Measurements from ENCODE around the gene KCNG2. TPM values are rescaled to one million over a fixed set of nuclear protein-coding genes. Genes with fewer than 3 reads are reported as not detected.

Gene KCNG2
- total RNA-seq, 1 donor from 2014 or later, result not detected

DNA sequence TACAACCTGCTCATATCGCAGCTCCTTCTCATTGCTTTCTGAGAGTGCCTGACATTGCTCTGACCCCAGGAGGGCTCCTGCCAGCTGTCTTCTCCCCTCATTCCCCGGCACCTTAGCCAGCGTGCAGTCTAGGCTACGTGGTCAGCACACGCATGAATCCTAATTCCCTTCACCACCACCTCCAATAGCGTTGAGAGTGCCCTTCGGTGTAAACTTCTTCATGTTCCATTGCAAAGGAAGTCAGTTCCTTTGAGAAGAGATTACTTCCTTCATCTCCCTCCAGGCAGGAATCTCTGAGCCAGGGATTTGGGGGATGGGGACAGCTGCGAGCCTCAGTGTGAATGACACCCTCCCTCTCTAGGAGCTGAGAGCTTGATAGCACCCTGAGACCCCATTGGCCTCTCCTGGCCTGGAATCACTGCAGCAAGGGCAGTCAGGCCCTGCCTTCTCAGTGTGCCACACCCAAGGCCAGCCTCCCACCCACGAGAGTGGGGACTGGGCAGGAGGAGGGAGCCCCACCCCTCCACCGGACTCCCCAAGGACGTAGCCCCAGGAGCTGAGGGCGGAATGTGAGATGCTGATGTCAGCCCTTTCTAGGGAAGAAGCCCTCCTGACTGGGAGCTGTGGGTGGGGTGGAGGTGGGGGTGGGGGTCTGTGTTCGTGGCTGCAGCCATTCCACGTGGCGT, 100.3 kb downstream of the KCNG2 start:
- Histone ChIP-seq H3K36me3 (no peaks in the 10 kb centered on the region), H2AFZ (replicated peaks) (no peak overlapping the region), H3K27me3 (no peaks in the 10 kb centered on the region), H4K20me1 (ENCODE audit: low read depth) (no peaks in the 10 kb centered on the region), H3K4me2 (no peak overlapping the region), H3K79me2 (ENCODE audit: low read depth) (no peaks in the 10 kb centered on the region), H3K4me3 (no peak overlapping the region), H3K9me3 (ENCODE audit: low read depth) (peaks cover 16% of the 10 kb centered on the region), H3F3A (ENCODE audit: low read depth) (no peaks in the 10 kb centered on the region), H3K9ac (no peak overlapping the region), H3K4me1 (no peaks in the 10 kb centered on the region), H3K27ac (no peak overlapping the region)
- Mint-ChIP-seq H3K27me3 (ENCODE audit: insufficient read depth, low read depth) (peaks cover 11% of the 10 kb centered on the region), H3K4me3 (no peak overlapping the region), H3K36me3 (peaks cover 18% of the 10 kb centered on the region), H3K9me3 (peaks cover 63% of the 10 kb centered on the region), H3K27ac (no peak overlapping the region), H3K4me1 (no peaks in the 10 kb centered on the region)
- DNase-seq (ENCODE audit: low spot score), result no peak
- TF ChIP-seq, protein P1, sequence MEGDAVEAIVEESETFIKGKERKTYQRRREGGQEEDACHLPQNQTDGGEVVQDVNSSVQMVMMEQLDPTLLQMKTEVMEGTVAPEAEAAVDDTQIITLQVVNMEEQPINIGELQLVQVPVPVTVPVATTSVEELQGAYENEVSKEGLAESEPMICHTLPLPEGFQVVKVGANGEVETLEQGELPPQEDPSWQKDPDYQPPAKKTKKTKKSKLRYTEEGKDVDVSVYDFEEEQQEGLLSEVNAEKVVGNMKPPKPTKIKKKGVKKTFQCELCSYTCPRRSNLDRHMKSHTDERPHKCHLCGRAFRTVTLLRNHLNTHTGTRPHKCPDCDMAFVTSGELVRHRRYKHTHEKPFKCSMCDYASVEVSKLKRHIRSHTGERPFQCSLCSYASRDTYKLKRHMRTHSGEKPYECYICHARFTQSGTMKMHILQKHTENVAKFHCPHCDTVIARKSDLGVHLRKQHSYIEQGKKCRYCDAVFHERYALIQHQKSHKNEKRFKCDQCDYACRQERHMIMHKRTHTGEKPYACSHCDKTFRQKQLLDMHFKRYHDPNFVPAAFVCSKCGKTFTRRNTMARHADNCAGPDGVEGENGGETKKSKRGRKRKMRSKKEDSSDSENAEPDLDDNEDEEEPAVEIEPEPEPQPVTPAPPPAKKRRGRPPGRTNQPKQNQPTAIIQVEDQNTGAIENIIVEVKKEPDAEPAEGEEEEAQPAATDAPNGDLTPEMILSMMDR (IDR thresholded peaks at IDR 0.05), result no peak
- TF ChIP-seq EZH2phosphoT487 (IDR thresholded peaks at IDR 0.05) (no peak), EZH2 (IDR thresholded peaks at IDR 0.05) (no peak)

DNA sequence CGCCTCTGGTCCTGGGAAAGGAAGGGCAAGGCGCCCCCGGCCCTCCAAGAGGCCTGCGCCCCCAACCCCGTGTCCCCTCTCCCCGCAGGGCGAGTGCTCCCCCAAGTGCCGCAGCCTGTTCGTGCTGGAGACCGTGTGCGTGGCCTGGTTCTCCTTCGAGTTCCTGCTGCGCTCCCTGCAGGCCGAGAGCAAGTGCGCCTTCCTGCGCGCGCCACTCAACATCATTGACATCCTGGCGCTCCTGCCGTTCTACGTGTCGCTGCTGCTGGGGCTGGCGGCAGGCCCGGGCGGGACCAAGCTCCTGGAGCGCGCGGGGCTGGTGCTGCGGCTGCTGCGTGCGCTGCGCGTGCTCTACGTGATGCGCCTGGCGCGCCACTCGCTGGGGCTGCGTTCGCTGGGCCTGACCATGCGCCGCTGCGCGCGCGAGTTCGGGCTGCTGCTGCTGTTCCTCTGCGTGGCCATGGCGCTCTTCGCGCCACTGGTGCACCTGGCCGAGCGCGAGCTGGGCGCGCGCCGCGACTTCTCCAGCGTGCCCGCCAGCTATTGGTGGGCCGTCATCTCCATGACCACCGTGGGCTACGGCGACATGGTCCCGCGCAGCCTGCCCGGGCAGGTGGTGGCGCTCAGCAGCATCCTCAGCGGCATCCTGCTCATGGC, 101.3 kb downstream of the KCNG2 start:
- Mint-ChIP-seq H3K4me1 (no peaks in the 10 kb centered on the region), H3K36me3 (peaks cover 20% of the 10 kb centered on the region), H3K9me3 (peaks cover 57% of the 10 kb centered on the region), H3K27me3 (ENCODE audit: insufficient read depth, low read depth) (peaks cover 11% of the 10 kb centered on the region), H3K27ac (no peak overlapping the region), H3K4me3 (no peak overlapping the region)
- Histone ChIP-seq H3K4me3 (no peak overlapping the region), H3K36me3 (no peaks in the 10 kb centered on the region), H3K4me2 (no peak overlapping the region), H3K9ac (no peak overlapping the region), H3K79me2 (ENCODE audit: low read depth) (no peaks in the 10 kb centered on the region), H3K27me3 (no peaks in the 10 kb centered on the region), H2AFZ (replicated peaks) (no peak overlapping the region), H3F3A (ENCODE audit: low read depth) (no peaks in the 10 kb centered on the region), H3K9me3 (ENCODE audit: low read depth) (peaks cover 16% of the 10 kb centered on the region), H3K27ac (no peak overlapping the region), H4K20me1 (ENCODE audit: low read depth) (no peaks in the 10 kb centered on the region), H3K4me1 (no peaks in the 10 kb centered on the region)
- no peak for DNase-seq (ENCODE audit: low spot score)
- TF ChIP-seq EZH2 (IDR thresholded peaks at IDR 0.05) (no peak), EZH2phosphoT487 (IDR thresholded peaks at IDR 0.05) (no peak)
- TF ChIP-seq, protein P1 (IDR thresholded peaks at IDR 0.05), result no peak

DNA sequence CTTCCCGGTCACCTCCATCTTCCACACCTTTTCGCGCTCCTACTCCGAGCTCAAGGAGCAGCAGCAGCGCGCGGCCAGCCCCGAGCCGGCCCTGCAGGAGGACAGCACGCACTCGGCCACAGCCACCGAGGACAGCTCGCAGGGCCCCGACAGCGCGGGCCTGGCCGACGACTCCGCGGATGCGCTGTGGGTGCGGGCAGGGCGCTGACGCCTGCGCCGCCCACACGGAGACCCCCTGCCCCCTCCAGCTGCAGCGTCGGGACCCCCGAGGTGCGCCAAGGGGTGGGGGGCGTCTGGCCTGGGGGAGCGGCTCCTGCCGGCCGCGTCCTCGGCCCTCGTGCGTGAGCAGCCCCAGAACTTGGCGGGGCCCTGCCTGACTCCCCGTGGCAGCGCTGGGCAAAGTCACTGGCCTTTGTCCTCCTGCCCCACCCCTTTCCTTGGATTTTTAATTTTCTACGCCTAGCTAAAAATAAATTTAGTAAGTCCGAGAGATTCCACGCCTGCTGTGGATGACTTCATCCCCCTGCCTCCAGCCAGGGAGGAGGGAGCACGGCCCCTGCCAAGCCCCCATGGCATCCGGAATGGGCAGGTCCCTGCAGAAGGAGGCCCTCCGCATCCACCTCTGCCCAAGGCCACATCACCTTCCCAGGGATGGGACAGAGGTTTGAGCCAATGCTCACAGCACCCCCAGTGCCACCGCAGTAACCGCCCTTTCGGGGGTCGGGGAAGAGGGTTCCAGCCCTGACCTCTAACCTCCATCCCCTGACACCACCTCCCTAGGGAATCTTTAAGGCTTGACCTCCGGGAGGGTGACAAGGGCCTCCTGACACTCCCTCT, 102.1 kb downstream of the KCNG2 start:
- H3K36me3 Mint-ChIP-seq, result peaks cover 20% of the 10 kb centered on the region
- peaks cover 51% of the 10 kb centered on the region for H3K9me3 Mint-ChIP-seq
- H3K9ac ChIP-seq, result no peak overlapping the region
- no peak overlapping the region for H2AFZ ChIP-seq (replicated peaks)
- peaks cover 16% of the 10 kb centered on the region for H3K9me3 ChIP-seq (ENCODE audit: low read depth)
- no peaks in the 10 kb centered on the region for H3K36me3 ChIP-seq
- no peaks in the 10 kb centered on the region for H3K4me1 Mint-ChIP-seq
- no peak for DNase-seq (ENCODE audit: low spot score)
- H3K27ac ChIP-seq, result no peak overlapping the region
- peaks cover 9% of the 10 kb centered on the region for H3K27me3 Mint-ChIP-seq (ENCODE audit: insufficient read depth, low read depth)
- no peak overlapping the region for H3K4me3 ChIP-seq
- no peaks in the 10 kb centered on the region for H3K27me3 ChIP-seq
- no peak overlapping the region for H3K4me2 ChIP-seq
- no peak overlapping the region for H3K27ac Mint-ChIP-seq
- H3K4me1 ChIP-seq, result no peaks in the 10 kb centered on the region
- no peaks in the 10 kb centered on the region for H4K20me1 ChIP-seq (ENCODE audit: low read depth)
- H3K4me3 Mint-ChIP-seq, result no peak overlapping the region
- TF ChIP-seq EZH2 (IDR thresholded peaks at IDR 0.05), result no peak
- TF ChIP-seq, protein P1 (IDR thresholded peaks at IDR 0.05), result no peak
- TF ChIP-seq EZH2phosphoT487 (IDR thresholded peaks at IDR 0.05), result no peak
- H3K79me2 ChIP-seq (ENCODE audit: low read depth), result no peaks in the 10 kb centered on the region
- H3F3A ChIP-seq (ENCODE audit: low read depth), result no peaks in the 10 kb centered on the region

All from neural progenitor cell (in vitro differentiated cells).